OCI-LY3 (cell line): ENCODE data around the gene TAS2R16.

ENCODE experiments used
- H2AFZ ChIP-seq: fragments of 200-600, 300-600 bp; shearing (Covaris generic); 2 replicates; pipeline ENCODE4 v1.6.0; 2014; ENCODE audit warnings: antibody characterized with exemption, low read depth, low read length
- H3K27ac ChIP-seq: fragments of 200-600, 300-600 bp; sonication (generic); 2 replicates; pipeline ENCODE4 v1.5.1; 2014; ENCODE audit warnings: mild to moderate bottlenecking, low read length, moderate library complexity, mixed read lengths
- H3K27me3 ChIP-seq: fragments of 200-600, 300-600 bp; sonication (generic); 2 replicates; pipeline ENCODE4 v1.6.1; 2014; ENCODE audit warnings: low read depth, low read length, mixed read lengths
- H3K36me3 ChIP-seq: fragments of 200-600, 300-600 bp; sonication (generic); replicated peaks from 2 replicates; pipeline ENCODE3; 2014; ENCODE audit warnings: low read depth, low read length, mixed read lengths
- H3K4me1 ChIP-seq: fragments of 300-600, 200-600 bp; sonication (generic); 2 replicates; pipeline ENCODE4 v1.6.1; 2014; ENCODE audit warnings: low read length, mixed read lengths
- H3K4me2 ChIP-seq: fragments of 200-600, 300-600 bp; sonication (generic); 2 replicates; pipeline ENCODE4 v1.6.1; 2014; ENCODE audit warnings: low read length, mixed read lengths
- H3K4me3 ChIP-seq: fragments of 300-600, 200-600 bp; sonication (generic); 2 replicates; pipeline ENCODE4 v1.5.1; 2014; ENCODE audit warnings: antibody characterized with exemption, mild to moderate bottlenecking, low read length, moderate library complexity
- H3K79me2 ChIP-seq: fragments of 300-600, 200-600 bp; shearing (Covaris generic); 2 replicates; pipeline ENCODE4 v1.6.1; 2014; ENCODE audit warnings: mild to moderate bottlenecking, low read length, mixed read lengths
- H3K9ac ChIP-seq: fragments of 300-600, 200-600 bp; shearing (Covaris generic); 2 replicates; pipeline ENCODE4 v1.6.0; 2014; ENCODE audit warnings: mild to moderate bottlenecking, low read length, moderate library complexity
- H3K9me3 ChIP-seq: fragments of 200-600, 300-600 bp; shearing (Covaris generic); 2 replicates; pipeline ENCODE4 v1.6.1; 2014; ENCODE audit warnings: low read length, mixed read lengths; ENCODE audit not compliant: insufficient read depth
- H4K20me1 ChIP-seq: fragments of 200-600, 300-600 bp; sonication (generic); 2 replicates; pipeline ENCODE4 v1.6.1; 2016; ENCODE audit warnings: low read length, mixed read lengths; ENCODE audit not compliant: insufficient read depth
- CTCF ChIP-seq: fragments of 200-600, 300-600 bp; sonication (generic); IDR thresholded peaks from 2 replicates; pipeline ENCODE4 v1.5.1; 2014; ENCODE audit warnings: antibody characterized with exemption, low read length, low read depth
- EZH2phosphoT487 ChIP-seq: fragments of 200-600 bp; shearing (Covaris generic); IDR thresholded peaks from 2 replicates; pipeline ENCODE4 v1.6.1; 2018; ENCODE audit warnings: antibody characterized with exemption, mixed run types, low read depth

The TAS2R16 gene

DNA sequence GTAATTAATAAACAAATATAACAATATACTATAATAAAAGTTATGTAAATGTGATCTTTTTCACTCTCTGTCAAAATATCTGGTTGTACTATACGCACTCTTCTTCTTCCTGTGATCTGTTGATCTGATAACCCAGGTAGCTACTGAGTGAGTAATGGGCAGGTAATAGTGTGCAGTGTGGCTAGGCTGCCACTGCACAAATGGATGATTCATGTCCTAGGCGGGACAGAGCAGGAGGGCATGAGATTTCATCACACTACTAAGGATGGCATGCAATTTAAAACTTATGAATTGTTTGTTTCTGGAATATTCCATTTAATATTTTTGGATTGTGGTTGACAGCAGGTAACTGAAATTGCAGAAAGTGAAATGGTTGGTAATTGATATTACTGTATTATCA lies 44.5 kb downstream of the TAS2R16 start:
- H3K9me3 ChIP-seq: no peaks in the 10 kb centered on the region
- no peaks in the 10 kb centered on the region for H3K4me1 ChIP-seq
- no peak overlapping the region for H3K4me3 ChIP-seq
- no peak overlapping the region for H3K27ac ChIP-seq
- no peaks in the 10 kb centered on the region for H3K36me3 ChIP-seq
- TF ChIP-seq EZH2phosphoT487 (no peak), CTCF (no peak)
- H2AFZ ChIP-seq: no peak overlapping the region
- H3K79me2 ChIP-seq: no peaks in the 10 kb centered on the region
- H3K27me3 ChIP-seq: no peaks in the 10 kb centered on the region
- no peak overlapping the region for H3K9ac ChIP-seq
- no peaks in the 10 kb centered on the region for H4K20me1 ChIP-seq
- no peak overlapping the region for H3K4me2 ChIP-seq

- Histone ChIP-seq H3K4me2 (no peak overlapping the region), H3K27me3 (no peaks in the 10 kb centered on the region), H3K27ac (no peak overlapping the region), H2AFZ (no peak overlapping the region), H3K36me3 (no peaks in the 10 kb centered on the region), H4K20me1 (no peaks in the 10 kb centered on the region), H3K4me1 (no peaks in the 10 kb centered on the region), H3K79me2 (no peaks in the 10 kb centered on the region), H3K9me3 (no peaks in the 10 kb centered on the region), H3K9ac (no peak overlapping the region), H3K4me3 (no peak overlapping the region)
- TF ChIP-seq CTCF (no peak), EZH2phosphoT487 (no peak)
Observed at GRCh38 chr7:122949186-122949585, 46.3 kb downstream of the TAS2R16 start.
